Fibroblast of the aortic adventitia (primary cell): ENCODE data around the gene ORAI2. TPM values are rescaled to one million over a fixed set of nuclear protein-coding genes. Genes with fewer than 3 reads are reported as not detected.
"Not testable (repeated sequence)": the region's sequence is repeated elsewhere in the genome, so short reads cannot be mapped to it uniquely, and the experiment has no call there.

Experiments
- DNase-seq: peaks from one replicate; pipeline ENCODE4 v3.0.0-alpha.2; 2010; ENCODE audit warnings: low read depth
- H3K4me3 ChIP-seq: 2 replicates; pipeline ENCODE4 v1.5.1; 2011; ENCODE audit warnings: low read depth, mild to moderate bottlenecking, control low read depth, low read length, moderate library complexity
- total RNA-seq: library from RNA; depleted of rRNA; stranded (reverse); fragments of >200 nt; gene quantifications from 2 replicates; pipeline ENCODE4 v1.2.3, GENCODE V29; 2012; ENCODE audit warnings: low replicate concordance
- TF ChIP-seq, protein P1 (sequence below): IDR thresholded peaks from 2 replicates; pipeline ENCODE4 v1.5.1; 2011; ENCODE audit warnings: mild to moderate bottlenecking, low read length, control low read depth, inconsistent platforms; ENCODE audit not compliant: insufficient read depth

Gene ORAI2
- total RNA-seq, 1 donor: 44.1 TPM

DNA sequence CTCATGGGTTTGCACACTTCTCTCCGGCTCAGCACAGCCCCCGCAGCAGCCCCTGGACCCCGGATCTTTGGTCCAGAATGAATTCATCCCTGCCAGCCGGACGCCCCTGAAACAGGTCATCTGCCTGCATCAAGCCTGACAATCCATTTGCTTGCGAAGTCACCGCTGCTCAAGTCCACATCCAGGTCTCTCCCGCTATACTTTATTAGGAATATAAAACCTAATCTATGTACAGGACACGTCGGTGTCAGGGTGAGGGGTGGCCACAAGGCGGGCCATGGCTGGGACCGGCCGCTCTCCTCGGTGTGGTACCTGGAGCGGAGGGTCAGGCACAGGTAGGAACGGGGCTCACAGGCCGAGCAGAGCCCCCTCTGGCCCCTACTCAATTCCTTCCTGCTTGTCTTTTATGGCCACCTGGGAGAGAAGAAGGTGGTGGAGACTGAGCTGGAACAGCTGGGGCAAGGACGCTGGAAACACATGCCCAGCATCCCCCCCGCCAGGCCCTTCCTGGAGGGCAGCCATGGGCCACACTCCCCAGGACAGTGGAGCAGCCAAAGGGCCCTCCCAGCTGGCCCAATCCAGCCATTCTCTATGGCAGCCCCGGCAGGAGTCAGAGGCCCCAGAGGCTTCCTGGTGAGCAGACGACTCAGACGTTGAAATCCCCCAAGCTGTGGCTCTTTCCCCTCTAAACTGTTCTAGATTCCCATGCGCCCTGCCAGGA lies 40.1 kb downstream of the ORAI2 start:
- no peak overlapping the region for H3K4me3 ChIP-seq
- TF ChIP-seq, protein P1, sequence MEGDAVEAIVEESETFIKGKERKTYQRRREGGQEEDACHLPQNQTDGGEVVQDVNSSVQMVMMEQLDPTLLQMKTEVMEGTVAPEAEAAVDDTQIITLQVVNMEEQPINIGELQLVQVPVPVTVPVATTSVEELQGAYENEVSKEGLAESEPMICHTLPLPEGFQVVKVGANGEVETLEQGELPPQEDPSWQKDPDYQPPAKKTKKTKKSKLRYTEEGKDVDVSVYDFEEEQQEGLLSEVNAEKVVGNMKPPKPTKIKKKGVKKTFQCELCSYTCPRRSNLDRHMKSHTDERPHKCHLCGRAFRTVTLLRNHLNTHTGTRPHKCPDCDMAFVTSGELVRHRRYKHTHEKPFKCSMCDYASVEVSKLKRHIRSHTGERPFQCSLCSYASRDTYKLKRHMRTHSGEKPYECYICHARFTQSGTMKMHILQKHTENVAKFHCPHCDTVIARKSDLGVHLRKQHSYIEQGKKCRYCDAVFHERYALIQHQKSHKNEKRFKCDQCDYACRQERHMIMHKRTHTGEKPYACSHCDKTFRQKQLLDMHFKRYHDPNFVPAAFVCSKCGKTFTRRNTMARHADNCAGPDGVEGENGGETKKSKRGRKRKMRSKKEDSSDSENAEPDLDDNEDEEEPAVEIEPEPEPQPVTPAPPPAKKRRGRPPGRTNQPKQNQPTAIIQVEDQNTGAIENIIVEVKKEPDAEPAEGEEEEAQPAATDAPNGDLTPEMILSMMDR: no peak
- no peak for DNase-seq

- not testable (repeated sequence) for DNase-seq, H3K4me3 ChIP-seq
Measured at GRCh38 chr7:102474116-102474515, 40.7 kb downstream of the ORAI2 start.

- not testable (repeated sequence) for DNase-seq, H3K4me3 ChIP-seq
Measured at GRCh38 chr7:102474736-102475435, 41.5 kb downstream of the ORAI2 start.

GRCh38 chr7:102478314-102479208 lies 45.2 kb downstream of the ORAI2 start, which contains the start of gene POLR2J:
TSS of gene POLR2J (minus strand) at chr7:102478922. CDS start at chr7:102478860, 62 bp downstream.
- TF ChIP-seq, protein P1: peak; percentile 49
- peak within 1 kb of the TSS; percentile 50 for H3K4me3 ChIP-seq
- peak; percentile 85 for DNase-seq

GRCh38 chr7:102479209-102479584 lies 45.8 kb downstream of the ORAI2 start:
- DNase-seq, H3K4me3 ChIP-seq: not testable (repeated sequence)

DNA sequence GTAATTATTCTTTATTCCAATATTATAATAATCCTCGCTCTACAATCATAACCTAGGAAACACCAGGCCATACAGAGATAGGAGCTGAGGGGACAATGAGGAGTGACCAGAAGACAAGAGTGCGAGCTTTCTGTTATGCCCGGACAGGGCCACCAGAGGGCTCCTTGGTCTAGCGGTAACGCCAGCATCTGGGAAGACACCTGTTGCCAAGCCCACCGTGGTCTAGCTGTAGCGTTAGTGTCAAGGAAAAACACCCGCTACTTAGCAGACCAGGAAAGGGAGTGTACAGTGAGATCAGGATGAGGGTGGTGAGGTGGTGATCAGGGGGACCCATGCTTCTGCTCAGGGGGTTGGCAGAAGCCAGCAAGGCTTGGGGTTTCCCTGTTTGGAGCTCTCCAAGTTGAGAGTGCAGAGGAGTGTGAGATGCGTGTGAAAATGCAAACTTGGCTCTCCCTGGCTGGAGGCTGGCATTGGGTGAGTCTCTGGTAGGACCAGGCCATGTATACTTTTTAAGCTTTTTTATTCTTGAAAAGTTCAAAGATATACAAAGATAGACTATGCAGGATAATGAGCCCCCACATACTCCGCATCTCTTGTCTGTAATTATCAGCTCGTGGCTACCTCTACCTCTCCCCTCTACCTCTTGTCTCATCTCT lies 46.7 kb downstream of the ORAI2 start:
- DNase-seq, H3K4me3 ChIP-seq: not testable (repeated sequence)
- TF ChIP-seq, protein P1: peak; percentile 33

- not testable (repeated sequence) for DNase-seq, H3K4me3 ChIP-seq
Measured at GRCh38 chr7:102481962-102482361, 48.6 kb downstream of the ORAI2 start.

DNA sequence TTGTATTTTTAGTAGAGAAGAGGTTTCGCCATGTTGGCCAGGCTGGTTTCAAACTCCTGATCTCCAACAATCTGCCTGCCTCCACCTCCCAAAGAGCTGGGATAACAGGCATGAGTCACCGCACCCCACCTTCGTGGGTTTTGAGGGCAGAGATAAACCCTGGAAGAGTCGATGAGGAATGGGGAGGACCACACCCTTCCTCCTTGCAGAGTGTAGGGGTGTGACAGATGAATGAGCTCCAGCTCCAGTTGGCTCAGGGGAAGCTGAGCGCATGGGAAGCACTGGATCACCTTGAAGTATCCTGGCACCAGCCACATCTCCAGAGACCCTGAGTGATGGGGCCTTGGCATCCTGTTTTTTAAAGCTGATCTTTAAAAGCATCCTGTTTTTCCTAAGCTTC lies 50.9 kb downstream of the ORAI2 start:
- not testable (repeated sequence) for H3K4me3 ChIP-seq, DNase-seq

DNA sequence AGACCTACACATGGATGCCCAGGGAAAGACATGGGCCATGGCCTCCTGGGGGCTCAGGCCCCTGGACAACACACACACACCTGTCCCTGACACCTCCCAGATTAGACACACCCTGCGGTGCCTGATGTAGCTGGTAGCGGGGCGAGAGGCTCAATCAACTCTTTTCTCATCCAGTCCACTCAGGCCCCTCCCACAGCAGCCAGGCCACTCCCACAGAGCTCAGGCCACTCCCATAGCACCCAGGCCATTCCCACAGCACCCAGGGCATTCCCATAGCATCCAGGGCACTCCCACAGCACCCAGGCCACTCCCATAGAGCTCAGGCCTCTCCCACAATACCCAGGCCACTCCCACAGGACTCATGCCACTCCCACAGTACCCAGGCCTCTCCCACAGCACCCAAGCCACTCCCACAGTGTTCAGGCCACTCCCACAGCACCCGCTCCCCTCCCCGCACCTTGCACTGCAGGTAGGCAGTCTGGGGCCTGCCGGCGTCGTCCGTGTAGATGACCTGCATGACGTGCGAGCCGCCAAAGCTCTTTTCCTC lies 57.2 kb downstream of the ORAI2 start:
- not testable (repeated sequence) for DNase-seq, H3K4me3 ChIP-seq

DNA sequence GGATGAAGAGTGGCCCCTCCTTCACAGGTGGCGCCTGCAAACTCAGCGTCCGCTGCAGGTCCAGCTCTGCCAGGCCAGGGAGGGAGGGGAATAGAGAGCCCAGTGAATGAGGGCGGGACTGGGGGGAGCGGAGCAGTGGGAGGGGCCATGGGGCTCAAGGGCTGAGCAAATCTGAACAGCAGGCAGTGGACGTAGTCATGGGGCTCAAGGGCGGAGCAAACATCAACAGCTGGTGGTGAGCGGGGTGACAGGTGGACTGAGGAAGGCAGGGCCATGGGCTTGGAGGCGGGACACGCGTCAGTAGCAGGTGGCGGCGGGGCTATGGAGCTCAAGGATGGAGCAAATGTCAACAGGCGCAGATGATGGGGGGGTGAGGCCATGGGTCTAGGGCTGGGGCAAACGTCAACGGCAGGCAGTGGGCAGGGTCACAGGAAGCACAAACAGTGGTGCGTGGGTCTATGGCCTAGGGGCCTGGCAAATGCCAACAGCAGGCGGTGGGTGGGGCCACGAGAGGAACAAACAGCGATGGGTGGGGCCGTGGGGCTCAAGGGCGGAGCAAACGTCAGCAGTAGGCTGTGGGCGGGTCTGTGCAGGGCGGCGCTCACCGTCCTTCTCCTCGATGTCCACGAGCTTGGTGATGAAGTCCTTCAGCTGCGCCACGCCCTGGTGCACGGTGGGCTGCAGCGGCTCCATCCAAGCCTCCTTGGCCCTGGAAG lies 60.0 kb downstream of the ORAI2 start:
- DNase-seq, H3K4me3 ChIP-seq: not testable (repeated sequence)

GRCh38 chr7:102494026-102494425 lies 60.7 kb downstream of the ORAI2 start:
- DNase-seq, H3K4me3 ChIP-seq: not testable (repeated sequence)

- not testable (repeated sequence) for H3K4me3 ChIP-seq, DNase-seq
Measured at GRCh38 chr7:102494473-102495149, 61.2 kb downstream of the ORAI2 start.

GRCh38 chr7:102496861-102497260 lies 63.5 kb downstream of the ORAI2 start:
- H3K4me3 ChIP-seq, DNase-seq: not testable (repeated sequence)
